HG03135 (cell line): ENCODE results near the gene OPCML.

Source experiments
- ATAC-seq: cut with Tn5 transposase; IDR thresholded peaks from one replicate; pipeline ENCODE4 v1.9.1; 2021; ENCODE audit warnings: mild to moderate bottlenecking, moderate library complexity; ENCODE audit not compliant: unreplicated experiment

Gene OPCML

DNA sequence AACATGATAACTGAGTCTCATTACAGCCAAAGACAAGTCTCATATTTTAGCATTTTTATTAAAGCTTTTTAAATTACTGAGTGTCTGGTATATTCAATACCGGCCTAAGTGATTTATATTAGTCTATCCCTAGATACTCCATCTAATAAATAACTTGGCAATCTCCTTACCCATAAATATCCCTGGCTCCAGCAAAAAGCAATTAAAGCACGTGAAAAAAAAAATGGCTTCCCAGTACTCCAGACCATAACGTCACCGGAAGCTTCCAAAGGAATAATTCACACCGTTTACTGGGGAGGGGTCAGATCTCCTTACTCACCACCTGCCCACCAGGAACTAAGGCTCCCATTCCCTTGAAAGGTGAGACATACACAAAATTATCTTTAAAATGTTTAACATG lies 988.3 kb downstream of the OPCML start:
- no peak for ATAC-seq

DNA sequence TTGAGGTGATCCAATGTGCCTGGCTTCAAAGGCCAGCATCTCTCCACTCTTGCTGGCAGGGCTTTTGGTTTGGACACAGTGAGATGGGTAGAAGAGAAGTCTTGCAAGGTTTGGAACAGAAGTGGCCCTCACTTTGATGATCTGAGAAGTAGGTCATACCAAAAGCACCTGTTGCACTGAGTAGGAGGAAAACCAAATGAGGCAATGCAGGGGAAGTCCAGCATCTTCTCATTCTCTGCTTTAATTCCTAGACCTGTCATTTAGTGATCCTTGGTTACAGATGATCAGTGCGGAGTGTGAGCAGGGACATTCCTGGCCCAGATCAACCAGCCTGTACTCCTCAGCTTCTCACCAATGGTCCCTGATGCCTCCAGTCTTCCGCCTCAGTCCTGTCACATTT lies 990.5 kb downstream of the OPCML start:
- ATAC-seq, result no peak

DNA sequence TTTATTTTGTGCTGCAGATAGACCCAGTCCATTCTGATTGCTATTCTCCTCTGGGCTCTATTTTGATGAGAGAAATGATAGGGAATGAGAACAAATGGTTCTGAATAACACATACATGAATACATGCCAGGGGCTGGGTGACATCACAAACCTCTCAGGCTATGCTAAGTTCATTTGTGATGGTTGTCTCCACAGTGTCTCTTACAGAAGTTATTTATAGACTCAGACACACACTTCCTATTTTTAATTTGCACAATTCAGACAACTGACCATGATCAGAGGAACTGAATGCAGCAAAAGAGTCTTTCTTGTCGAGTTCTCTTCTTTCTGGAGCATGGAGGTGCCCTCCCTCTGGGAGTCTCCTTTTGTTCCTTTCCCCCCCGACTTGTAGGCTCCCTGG lies 991.7 kb downstream of the OPCML start:
- no peak for ATAC-seq

DNA sequence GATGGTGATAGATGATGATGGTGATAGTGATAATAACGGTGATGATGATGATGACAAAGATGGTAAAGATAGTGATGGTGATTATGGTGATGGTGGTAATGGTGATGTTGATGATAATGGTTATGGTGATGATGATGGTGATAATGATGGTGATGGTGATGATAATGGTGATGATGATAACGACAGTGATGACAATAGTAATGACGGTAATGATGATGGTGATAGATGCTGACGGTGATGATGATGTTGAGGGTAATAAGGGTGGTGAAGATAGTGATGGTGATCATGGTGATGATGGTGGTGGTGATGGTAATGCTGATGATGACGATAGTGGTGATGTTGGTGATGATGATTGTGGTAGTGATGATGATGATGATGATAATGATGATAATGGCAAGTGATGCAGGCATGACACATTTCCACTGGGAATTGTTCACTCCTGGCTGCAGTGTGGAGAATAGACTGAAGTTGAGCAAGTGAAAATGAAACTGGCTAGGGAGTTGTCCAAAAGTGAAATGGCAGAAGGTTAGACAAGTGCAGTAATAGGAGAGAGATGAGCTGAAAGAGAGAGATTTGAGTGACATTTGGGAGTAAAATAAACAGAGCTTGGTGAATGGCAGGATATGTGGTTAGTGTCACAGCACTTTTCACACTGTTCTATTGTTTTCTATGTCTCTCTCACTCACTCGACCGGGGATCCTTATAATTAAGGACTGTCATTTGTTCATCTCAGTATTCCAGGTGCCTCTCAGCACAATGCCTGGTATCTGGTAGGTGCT lies 992.5 kb downstream of the OPCML start:
- ATAC-seq, result no peak

DNA sequence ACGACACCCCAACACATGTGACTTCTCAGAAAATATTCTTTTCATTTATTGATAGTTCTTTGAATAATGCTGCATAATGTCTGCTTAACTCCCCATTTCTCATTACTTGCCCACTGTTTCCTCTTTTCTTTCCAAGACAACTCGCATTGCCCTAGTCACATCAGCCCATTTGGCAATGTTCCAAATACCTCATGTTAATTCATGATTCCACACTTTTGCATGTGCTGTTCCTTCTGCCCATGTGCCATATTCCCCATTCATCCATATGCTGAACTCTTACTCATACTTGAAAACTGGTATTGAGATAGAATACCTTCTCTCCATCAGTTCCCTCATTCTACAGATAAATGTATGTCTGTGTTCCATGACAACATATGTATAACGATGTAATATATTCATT lies 993.7 kb downstream of the OPCML start:
- ATAC-seq, result no peak

DNA sequence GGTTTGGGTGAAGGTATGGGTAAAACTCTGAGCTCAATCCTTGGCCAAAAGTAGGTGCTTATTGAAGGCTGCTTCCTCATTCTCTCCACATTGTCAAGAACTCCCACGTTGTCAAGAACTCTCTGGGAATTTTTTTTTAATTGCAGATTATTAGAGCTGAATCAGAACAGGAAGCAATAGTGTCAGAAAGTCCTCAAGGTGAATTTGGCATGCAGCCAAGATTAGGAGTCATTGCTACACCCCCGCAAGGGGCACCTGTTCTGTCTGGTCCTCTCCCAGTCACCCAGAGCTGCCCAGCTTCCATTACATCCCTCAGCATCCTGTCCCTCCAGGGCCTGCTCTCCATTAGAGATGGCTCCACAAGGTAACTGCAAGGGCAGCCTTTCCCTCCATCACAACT lies 996.5 kb downstream of the OPCML start:
- no peak for ATAC-seq

DNA sequence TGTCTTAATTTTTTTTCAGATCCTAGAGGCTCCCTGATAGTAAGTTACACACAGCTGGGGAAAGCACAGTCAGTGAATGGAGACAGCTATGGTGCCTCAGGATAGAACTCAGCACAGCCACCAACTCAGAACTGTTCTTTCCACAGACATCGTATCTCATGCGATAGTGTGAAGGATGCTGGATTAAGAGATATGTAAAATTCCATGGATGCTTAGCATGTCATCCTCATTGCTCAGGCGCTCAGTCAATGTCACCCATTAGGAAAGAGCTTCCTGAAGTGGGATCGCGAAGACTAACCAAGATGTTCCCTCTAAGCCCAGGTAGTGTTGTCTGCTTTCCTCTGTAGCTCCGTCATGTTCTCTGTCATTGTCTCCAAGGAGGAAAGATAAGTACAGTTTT lies 1000.4 kb downstream of the OPCML start:
- no peak for ATAC-seq

DNA sequence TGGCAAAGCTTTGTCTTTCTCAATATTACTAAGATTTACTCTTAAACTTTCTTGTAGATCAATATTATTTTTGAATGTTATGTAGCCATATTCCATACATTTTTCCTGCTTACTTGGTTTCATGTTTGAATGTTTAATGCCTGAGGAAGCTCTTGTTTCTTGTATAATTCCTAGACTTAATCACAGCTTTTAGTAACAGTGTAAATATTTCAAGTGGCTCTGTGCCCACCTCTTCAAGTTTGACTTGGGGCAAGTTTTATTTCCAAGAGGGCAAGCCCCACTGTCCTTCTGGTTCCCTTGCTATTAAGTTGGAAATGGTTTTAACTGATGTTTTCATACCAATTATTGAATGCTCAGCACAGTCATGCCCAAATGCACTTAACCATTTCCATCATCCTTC lies 1004.1 kb downstream of the OPCML start:
- ATAC-seq, result no peak

DNA sequence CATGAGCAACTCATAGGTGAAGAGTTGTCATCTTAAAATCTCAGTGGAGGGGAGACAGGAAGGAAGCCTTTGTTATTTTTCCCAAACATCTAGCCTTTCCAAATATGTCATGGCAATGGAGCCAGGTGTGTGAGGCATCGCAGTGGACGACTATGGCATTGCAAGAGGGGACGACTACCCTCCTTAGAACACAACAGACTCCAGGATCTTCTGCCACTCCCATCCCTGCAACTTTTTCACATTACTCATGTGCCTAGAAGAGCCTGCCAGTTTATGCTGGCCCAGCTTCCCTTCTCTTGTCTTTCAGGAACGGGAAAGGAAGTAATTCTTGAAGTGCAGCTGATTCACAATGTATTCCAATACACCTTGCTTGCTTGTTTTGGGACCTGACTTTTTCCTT lies 1008.4 kb downstream of the OPCML start:
- no peak for ATAC-seq

DNA sequence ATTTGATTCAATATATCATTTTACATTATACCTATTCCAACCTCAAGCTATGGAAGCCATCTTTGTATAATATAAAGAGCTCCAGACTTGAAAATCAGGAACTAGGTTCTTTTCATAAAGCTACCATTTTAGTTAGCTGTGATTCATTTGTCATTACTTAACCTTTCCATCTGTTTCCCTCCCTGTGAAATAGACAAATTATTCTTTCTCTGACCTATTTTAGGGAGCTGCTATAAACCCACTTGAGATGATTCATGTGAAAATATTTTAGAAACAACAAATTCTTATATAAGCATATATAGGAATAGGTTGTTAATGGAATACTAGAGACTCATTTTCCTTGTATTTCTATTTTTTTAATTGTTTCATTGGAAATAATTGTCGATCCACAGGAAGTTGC lies 1012.1 kb downstream of the OPCML start:
- ATAC-seq, result no peak

DNA sequence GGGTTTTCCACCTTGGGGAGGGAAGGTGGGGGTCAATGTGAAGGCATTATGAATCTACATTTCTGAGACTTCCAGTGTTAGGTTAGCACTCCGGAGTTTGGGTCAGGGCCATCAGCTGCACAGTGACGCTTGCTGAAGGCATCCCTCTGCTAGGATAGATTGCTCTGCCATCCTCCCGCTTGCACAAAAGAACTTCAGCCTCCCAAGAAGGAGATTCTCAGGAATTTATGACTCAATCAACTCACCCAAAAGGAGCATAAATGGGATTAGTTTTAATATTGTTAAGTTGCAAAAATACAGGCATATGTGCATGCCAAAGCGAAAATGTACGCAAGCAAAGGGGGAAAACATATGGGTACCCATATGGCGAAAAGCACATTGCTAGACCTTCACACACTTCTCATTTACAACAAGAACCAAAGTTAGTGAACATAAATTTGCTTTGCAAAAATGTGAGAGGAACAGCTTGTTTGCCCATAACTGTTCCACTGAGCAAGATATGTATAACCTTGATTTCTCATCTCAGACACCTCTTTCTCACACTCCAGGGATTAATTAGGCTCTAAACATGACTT lies 1013.0 kb downstream of the OPCML start:
- no peak for ATAC-seq

DNA sequence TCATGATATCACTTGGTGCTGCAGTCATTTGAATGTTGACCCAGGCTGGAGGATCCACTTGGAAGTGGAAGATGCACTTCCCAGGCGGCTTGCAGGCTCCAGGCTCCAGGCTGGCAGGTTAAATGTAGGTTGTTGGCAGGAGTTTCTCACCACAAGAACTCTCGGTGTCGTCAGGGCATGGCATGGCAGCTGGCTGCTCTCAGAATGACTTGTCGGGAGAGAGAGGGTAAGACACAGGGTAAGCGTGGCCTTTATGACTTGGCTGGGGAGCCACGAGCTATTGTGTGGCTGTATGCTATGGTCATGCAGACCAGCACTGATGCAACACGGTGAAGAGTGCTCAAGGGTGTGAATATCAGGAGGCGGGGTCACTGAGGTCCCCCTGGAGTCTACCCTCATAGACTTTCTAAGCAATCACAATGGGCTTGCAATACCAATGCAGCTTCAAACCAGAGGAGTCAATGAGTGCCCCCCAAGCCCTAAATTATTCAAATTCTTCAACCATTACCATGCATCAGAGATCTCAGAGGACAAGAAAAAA lies 1027.7 kb downstream of the OPCML start:
- no peak for ATAC-seq

DNA sequence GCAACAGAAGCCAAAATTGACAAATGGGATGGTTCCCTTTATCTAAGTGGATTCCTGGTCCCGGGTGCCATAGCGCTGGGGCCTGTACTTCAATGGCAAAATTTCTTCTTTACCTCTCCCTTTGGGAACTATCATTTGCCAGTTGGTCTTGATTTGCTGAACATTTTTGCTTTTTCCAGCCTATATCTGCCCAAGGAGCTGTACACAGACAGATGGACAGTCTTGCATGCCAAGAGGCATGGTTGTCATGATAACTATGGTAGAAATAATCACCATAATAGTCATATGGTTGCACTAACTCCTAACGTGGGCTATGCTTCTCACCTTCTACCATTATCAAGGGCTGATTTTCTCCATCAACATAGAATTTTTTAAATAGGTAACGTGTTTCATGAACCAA lies 1030.9 kb downstream of the OPCML start:
- no peak for ATAC-seq

DNA sequence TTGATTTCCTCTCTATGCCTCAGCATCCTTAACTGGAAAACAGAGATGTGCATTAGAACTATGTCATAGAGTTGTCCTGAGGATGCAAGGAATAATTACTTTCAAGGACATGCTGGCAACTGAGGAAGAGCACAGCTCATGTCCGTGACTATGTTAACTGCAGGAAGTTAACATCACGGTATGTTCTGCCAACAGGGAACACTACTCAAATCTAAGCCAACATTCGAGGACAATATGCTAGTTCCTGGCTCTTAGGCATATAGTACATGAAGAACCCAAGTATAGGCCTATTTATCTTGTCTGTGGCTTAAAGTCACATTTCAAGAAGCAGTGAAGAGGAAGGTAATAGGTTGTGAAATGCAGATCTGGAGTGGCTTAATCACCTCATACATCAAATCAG lies 1032.6 kb downstream of the OPCML start:
- no peak for ATAC-seq

DNA sequence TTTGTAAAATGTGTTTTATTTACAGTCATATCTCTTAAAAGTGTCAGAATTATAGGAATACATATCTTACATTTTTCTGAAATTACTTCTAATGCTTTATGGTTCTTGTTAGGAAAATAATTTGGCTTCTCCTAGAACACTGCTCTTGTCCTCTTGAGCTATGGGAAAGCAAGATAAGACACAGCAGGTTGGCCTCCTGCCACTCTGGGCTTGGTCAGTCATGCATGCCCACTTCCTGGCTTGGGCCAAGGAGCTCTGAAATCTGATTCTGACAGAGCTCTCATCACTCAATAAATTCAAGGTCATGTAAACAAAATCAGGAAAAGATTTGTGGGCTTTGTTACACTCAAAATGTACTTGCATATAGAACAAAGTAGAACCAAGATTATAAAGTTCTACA lies 1036.0 kb downstream of the OPCML start:
- ATAC-seq, result no peak

DNA sequence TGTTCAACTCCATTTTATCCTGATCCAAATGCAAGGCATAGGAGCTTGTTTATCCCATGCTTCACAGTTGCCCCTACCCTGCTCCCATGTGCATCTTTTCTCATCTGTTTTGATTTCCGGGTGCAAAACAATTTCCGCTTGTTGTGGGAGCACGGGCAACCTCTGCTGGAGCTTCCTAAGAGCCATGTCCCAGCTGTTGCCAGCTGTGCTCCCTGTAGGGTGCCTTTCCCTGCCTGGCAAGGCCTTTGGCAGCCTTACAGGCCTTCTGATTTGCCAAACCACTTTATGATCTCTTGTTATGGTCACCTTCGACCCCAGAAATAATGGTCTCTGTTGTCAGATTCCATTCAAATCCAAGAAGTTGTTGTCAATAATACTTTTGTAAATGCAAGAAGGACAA lies 1038.5 kb downstream of the OPCML start:
- ATAC-seq, result no peak

DNA sequence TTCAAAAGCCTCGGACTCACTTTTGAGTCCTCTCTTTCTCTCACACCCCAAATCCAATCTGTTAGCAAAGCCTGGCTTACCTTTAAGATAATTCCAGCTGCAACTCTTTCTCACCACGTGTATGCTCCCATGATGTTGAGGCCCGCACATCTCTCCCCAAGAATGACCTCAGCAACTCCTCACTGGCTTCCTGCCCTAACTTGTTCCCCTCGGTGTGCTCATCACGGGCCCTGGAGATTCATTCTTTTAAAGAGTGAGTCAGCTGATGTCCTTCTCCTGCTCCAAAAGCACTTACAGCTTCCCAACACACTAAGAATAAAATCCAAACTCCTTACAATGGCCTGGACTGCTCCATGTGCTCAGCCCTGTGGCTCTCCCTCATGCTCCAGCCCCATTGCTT lies 1041.3 kb downstream of the OPCML start:
- ATAC-seq, result no peak

DNA sequence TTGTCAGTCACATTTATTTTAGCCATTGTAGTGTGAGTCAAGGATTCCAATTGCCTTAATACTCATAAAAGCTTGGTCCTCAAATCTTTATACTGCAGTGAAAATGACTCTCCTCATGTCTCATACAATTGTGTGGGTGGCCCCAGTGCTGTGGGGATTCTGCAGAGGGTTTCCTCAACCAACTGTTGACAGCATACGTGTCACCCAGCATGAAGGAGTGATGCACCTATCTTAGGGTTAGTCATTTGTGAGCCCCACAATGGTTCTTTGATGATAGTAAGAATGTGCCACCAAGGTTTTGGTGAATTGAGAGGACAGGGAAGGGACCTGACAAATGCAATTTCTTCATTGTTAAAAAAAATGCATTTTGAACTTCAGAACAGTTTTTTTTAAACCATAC lies 1046.2 kb downstream of the OPCML start:
- no peak for ATAC-seq

DNA sequence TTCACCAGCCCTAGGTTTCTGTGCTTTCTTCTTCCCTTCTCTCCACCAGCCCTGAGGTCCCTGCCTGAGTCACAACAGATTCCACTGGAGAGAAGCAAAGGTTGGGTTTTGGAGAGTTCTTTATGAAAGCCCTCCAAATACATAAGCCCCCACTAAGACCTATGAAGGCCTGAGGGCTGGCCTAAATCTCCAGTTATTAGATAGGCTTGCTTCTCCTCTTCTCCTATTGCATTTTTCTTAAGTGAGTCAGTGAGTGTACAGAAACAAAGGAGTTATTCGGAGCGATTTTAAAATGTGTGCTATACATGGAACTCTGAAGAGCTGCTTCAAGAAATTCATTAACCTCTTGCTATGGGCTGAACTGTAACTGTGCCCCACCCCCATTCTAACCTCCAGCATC lies 1057.3 kb downstream of the OPCML start:
- no peak for ATAC-seq

DNA sequence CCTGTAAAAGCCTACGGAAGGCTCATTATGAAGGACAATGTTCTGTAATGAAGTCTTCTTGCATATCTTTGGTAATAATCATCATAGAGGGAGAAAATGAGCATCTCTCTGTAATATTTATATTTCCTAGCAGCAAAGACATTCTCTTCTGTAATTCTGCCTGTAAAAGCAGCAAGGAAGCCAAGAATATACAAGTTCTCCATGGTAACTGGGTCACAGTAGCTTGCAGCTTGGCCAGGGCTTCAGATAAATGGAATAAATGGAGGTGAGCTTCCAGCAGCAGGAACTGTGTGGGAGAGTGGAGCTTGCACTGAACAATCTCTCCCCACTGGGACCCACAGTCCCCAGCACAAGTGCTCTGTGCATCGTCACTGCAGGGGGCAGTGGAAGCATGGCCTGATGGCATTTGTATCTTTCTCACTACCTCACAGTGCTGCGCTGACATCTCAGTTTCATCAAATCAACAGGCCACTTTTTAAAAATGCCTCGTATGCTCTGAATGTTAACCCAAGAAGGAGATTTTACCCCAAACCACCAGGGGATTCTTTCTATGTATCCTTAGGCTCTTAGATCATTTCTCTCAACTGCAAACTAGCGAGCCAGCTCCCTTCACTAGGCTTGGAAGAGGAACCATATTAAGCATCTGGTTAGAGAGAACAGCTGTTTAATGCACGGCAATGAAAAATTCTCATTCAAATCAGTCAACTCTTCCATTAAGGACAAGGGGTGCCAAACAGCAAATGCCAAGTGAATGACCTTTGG lies 1059.7 kb downstream of the OPCML start:
- no peak for ATAC-seq

DNA sequence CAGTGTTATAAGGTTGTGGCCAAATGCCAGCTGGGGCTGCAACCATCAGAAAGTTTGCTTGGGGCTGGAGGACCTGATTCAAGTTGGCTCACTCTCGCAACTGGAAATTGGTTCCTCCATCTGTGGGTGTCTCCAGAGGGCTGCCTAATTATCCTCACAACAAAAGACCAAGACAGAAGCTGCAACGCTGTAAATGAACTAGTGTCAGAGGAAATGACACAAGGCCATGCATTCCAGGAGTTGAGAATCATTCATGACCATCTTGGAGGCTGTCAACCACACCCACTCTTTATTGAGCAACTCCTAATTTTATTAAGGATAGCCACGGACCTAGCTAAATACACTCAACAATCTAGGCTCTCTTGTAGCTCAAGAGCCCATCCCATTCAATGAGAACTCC lies 1060.8 kb downstream of the OPCML start:
- ATAC-seq, result no peak

DNA sequence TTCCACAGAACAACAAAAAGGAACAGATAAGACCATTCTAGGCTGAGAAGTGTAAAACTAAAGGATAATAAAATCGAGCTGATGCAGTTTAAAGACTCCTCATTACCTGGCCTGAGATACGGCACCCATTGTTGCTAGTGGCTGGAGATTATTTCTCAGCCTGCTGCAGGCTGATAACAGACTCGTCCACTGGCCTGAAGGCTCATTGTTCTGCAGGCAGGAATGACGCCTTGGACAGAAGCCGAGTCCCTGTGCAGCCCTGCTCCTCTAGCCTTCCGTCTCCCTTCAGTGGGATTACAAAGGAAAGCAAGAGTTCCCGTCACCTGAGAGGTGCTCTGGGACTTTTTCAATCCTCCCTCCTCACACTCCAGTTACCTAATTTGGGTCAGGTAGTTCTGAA lies 1065.3 kb downstream of the OPCML start:
- ATAC-seq, result no peak
